ENCODE data around the gene DPYSL4.

Gene DPYSL4

GRCh38 chr10:132164761-132165278 lies 21.9 kb upstream of the DPYSL4 start:
- DNase-seq: no peak

DNA sequence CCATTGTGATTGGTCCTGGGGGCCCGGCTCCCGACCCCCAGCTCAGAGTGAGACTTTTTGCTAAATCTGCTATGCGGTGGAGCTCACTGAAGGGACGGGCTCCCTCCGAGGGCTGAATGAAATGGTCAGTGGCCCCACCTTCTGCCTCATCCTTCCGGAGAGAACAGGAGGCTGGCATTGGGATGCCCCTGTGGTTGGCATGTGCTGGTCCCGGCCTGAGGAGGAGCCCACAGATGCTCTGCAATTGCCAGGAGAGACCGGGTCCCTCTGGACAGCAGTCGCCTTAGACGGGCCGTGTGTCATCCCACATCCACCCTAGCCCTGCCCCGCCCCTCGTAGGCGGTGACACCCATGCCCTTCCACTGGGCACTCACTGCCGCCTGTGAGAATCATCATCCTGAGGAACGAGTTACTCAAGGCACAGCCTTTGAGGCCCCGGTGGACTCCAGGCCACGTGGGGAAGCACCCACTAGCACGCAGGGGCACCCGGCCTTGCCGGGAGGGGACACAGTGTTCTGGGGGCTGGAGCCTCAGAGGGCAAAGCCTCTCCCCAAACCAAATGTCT lies 21.2 kb upstream of the DPYSL4 start:
- DNase-seq: no peak

- DNase-seq: no peak
Observed at GRCh38 chr10:132166216-132166950, 20.4 kb upstream of the DPYSL4 start.

- no peak for DNase-seq
Observed at GRCh38 chr10:132167041-132167674, 19.6 kb upstream of the DPYSL4 start.

DNA sequence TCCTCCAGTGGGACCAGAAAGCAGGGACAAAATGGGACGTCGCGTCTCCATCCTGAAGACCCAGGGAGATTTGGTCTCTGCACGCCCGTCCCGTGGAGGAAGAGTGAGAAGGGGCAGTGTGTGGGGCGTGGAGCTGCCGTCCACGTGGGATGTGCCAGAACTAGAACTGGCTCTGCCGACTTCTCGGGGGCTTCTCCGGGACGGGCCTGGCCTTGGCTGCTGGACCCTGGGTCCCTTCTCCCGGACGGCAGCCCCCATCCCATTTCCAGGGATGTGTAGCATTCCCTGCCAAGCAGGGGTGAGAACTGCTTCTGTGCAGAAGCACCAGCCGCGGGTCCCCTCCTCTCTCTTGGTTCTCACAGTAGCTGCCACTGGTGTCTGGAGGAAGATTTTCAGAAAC lies 18.8 kb upstream of the DPYSL4 start:
- no peak for DNase-seq

DNA sequence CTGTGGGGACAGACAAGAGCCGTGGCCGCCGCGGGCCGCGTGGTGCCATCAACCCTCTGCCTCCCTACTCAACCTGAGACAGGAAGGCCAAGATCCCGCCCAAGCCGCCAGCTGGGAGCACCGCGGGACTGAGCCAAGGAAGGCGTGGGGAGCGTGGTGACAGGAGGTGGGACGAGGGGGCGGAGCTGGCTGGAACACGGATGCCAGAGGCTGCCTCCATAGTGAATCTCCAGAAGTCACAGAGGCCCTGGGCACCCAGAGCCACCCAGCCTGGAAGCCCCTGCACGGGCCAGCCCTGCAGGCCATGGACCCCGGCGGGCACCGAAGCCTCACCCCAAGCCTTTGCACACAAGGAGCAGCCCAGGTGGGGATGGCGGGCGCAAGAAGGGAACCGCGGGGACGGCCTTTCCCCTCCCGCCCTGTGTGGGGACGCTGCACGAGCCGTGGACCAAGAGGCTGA lies 18.1 kb upstream of the DPYSL4 start:
- DNase-seq: no peak

GRCh38 chr10:132169031-132169765 lies 17.6 kb upstream of the DPYSL4 start:
- DNase-seq: no peak

DNA sequence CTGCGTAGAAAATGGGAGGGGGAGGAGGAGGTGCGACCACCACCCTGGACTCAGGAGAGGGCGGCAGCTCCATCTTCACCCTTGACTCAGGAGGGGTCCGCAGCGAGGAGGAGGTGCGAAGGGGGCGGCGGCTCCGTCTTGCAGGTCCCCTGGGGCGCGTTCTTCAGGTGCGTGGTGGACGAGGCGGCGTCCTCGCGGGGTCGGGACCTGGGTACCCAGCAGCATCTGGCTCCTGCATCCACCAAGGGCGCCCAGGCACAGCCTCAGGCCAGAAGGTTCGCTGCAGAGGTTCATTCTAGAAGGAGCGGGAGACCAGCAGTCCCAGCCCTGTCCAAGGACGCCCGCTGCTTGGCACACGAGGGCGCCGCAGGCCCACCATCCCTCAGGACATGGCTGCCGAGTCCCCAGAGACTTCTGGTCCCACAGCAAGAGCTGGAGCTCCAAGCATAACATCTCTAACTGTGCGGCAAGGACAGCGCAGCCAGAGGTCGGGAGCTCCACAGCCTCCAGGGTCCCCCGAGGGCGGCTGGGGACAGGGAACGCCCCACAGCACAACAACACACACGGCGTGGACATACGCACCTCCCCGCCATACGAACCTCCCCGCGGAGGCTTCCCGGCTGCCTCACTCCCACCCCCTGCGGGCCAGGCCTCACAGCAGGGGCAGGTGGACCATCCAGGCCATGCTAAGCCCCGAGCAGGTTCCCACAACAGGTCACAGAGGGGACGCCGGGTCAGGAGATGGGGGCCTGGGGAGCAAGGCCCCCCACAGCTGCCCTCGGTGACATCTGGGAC lies 16.8 kb upstream of the DPYSL4 start:
- no peak for DNase-seq

GRCh38 chr10:132170561-132171361 lies 16.0 kb upstream of the DPYSL4 start:
- no peak for DNase-seq

DNA sequence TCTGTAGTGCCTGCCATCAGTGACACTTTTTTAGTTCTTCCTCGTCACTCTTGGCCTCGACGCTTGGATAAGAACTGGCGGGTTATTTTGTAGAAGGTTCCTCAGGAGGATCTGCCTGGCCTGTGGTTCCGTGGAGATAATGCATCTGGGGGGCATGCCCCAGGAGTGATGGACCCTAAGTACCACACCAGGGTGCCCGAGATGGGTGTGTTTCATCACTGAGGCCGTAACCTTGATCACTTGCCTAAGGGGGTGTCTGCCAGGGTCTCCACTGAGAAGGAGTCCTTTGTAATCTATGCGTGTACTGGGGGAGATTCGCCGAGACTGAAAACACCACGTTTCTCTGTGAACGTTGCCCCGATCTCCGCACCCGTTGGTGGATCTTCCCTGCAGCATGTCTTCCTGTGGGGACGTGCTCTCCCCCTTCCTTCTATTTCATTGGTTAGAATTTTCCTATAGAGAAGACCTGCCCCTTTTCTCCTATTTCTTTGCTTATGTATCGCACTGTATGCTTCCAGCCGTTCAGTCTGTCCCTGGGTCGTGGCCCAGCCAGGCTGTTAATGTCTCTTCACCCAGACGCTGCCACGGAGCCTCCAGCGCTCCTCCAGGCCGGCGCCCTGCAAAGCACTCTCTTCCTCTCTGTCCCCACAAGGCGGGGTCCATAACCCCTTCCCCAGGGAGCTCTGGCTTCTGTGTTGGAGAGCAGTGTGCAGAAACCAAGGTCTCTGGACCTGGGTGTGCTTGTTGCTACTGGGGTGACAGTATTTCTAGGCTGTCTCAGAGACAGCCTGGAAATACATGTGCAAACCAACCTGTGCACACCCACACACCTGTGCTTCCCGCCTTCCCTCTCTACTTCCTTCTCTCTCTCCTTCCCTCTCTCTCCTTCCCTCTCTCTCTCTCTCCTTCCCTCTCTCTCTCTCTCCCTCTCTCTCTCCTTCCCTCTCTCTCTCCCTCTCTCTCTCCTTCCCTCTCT lies 14.4 kb upstream of the DPYSL4 start:
- no peak for DNase-seq

- DNase-seq: no peak
Observed at GRCh38 chr10:132173185-132173584, 13.6 kb upstream of the DPYSL4 start.

DNA sequence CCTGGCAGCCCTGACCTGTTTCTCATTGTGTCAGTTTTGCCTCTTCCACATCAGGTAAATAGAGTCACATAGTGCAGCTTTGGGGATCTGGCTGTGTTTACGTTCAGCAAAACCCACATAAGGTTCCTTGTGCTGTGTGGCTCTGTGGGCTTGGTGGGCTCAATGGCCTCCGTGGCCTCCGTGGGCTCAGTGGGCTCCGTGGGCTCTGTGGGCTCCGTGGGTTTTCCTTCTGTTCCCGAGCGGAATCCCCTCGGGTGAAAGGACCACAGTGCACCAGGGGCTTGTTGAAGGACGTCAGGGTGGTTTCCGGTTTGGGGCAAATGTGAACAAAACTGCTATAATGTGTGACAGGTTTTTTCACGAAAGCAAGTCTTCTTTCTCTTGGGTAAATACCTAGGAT lies 12.5 kb upstream of the DPYSL4 start:
- no peak for DNase-seq

GRCh38 chr10:132175408-132175807 lies 11.3 kb upstream of the DPYSL4 start:
- no peak for DNase-seq

DNA sequence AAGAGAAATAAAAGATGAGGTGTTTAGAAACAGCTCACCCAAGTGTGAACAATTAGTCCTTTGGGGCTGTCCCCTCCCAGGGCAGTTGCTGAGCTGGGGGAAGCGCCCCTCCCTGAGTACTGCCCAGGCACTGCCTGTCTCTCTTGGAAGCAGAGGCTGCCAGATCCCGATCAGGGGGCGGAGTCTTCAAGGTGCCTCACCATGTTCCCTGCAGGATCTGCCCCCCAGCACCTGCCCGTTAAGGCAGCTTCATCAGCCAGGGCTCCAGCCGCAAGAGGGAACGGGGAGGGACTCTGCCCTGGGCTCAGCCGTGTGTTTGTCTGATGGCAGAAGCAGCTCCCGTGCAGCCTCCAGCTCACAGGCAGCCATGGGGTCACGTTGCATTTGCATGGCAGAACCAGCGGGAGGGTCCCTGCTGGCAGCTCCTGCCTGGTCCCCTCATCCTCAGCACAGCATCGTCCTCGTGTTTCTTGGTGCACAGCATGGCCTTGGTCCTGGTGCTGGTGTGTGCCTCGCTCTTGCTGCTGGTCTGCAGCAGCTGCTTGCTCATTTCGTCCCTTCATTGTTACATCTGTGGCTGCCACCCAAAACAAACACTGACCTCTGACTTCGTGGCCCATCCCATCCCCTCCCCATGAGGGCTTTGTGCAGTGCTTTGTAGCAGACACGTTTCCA lies 10.7 kb upstream of the DPYSL4 start:
- no peak for DNase-seq

- DNase-seq: no peak
Observed at GRCh38 chr10:132176623-132177500, 9.9 kb upstream of the DPYSL4 start.

- DNase-seq: no peak
Observed at GRCh38 chr10:132178046-132178445, 8.7 kb upstream of the DPYSL4 start.

DNA sequence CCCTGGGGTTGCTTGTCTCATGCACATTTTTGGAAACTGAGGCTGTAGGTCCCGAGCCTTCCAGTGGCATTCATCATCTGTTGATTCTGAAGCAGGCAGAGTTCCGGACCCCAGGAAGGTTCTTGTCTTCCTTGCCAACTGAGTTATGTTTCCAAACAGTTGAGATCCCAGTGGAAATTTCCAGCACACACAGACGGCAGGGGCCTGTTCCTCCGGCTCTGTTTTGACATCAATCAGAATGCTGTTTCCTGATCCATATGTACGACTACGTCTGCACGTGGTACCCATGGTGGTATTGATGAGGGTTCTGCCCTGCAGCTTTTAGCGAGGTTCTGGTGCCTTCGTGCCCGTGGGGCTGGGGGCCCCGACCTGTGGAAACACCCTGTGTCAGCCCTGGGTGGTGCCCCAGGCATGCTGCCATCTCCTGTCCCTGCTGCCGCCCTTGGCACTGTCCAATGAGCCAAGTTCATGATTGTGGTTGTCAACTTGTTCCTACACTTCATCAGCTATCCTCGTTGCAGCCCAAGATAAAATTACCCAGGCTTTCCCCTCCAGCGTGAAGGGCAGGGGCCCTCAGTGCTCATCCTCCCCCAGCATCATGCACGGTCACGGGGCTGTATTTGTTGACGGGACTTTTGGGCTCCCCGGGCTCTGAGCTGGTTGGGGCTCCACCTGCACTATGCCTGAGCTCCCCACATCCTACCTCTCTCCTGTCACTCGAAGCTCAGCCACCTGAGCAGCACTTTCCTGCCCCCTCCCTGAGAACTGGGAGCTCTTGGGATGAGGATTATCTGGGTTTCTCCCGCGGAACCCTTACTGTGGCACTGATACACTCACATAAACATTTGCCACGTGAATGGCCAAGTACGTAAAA lies 7.8 kb upstream of the DPYSL4 start:
- DNase-seq: no peak

Data from 8988T (cell line).